Measurements from ENCODE around the gene RPP25L.

DNA sequence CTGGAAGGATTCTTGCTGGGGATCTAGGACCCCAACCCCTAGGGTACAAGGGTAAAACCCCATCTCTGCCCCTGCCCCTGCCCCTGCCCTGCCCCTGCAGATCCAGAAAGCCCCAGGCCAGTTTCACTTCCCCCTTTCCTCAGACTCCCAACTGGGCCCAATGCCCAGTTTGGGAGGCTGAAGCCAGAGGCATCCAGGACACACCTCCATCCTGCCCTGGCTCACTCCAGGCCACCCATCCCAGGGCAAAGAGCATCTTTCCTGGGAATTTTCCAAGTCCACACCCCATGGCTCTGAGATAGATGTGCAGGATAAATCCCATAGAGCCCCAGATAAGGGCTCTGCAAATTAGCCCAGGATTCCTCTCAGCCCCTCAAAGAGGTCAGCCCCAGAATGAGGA lies 39.8 kb downstream of the RPP25L start:
- TF ChIP-seq EP300 (IDR thresholded peaks at IDR 0.05) (no peak), POLR2AphosphoS5 (IDR thresholded peaks at IDR 0.05) (no peak)
- TF ChIP-seq, protein P1, sequence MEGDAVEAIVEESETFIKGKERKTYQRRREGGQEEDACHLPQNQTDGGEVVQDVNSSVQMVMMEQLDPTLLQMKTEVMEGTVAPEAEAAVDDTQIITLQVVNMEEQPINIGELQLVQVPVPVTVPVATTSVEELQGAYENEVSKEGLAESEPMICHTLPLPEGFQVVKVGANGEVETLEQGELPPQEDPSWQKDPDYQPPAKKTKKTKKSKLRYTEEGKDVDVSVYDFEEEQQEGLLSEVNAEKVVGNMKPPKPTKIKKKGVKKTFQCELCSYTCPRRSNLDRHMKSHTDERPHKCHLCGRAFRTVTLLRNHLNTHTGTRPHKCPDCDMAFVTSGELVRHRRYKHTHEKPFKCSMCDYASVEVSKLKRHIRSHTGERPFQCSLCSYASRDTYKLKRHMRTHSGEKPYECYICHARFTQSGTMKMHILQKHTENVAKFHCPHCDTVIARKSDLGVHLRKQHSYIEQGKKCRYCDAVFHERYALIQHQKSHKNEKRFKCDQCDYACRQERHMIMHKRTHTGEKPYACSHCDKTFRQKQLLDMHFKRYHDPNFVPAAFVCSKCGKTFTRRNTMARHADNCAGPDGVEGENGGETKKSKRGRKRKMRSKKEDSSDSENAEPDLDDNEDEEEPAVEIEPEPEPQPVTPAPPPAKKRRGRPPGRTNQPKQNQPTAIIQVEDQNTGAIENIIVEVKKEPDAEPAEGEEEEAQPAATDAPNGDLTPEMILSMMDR (IDR thresholded peaks at IDR 0.05) = no peak

Measured in upper lobe of left lung (tissue), 4 donors.